ENCODE data around the gene GALM. TPM values are rescaled to one million over a fixed set of nuclear protein-coding genes. Genes with fewer than 3 reads are reported as not detected.
"Not testable (repeated sequence)": the region's sequence is repeated elsewhere in the genome, so short reads cannot be mapped to it uniquely, and the experiment has no call there.

Gene GALM
- polyA plus RNA-seq, 3 donors: 3.0 to 3.6 (median 3.1) TPM

DNA sequence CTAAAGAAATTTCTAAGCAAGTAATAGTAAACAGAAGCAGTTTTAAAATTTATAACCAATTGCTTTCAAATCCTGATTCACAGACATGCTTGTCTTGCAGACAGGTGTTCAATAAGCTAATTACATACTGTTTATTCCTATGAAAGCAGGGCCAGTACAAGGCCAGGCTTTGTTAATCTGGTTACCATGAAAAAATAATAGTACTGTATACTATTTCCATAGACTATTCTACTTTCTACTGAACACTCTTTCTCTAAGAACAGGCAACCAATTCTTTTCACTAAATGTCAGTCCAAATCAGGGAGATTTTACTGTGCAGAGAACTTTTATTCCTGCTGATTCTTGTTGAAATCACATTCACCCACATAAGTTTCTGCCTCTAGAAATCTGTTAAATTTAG lies 88.1 kb downstream of the GALM start:
- Histone ChIP-seq H3K9me3 (replicated peaks in 1 of 2; ENCODE audit: control insufficient read depth in 1 of 2, insufficient read depth in 1 of 2, low read length in 2 of 2) (no peaks in the 10 kb centered on the region), H3K9ac (ENCODE audit: insufficient read depth, low read length, poor library complexity, severe bottlenecking) (no peak overlapping the region), H4K20me1 (ENCODE audit: insufficient read depth, low read length) (peaks cover 21% of the 10 kb centered on the region), H3K27me3 (ENCODE audit: control insufficient read depth in 2 of 2, insufficient read depth in 2 of 2, low read length in 2 of 2) (no peaks in the 10 kb centered on the region), H3K79me2 (ENCODE audit: insufficient read depth, low read length) (peaks cover 21% of the 10 kb centered on the region), H2AFZ (ENCODE audit: insufficient read depth, low read depth, low read length, poor library complexity, severe bottlenecking) (peak overlapping the region; percentile 73), H3K27ac (ENCODE audit: low read depth in 1 of 2, low read length in 2 of 2) (peak overlapping the region in 1 of 2 donors; percentile 69), H3K4me3 (replicated peaks in 1 of 3; ENCODE audit: low read depth in 2 of 3, low read length in 3 of 3) (peak overlapping the region; percentile 35 to 74 (median 69)), H3K4me1 (ENCODE audit: control insufficient read depth in 1 of 2, insufficient read depth in 2 of 2, low read length in 2 of 2) (peaks cover 21 to 24% of the 10 kb centered on the region in 2 donors), H3K36me3 (replicated peaks in 1 of 2; ENCODE audit: control insufficient read depth in 1 of 2, insufficient read depth in 2 of 2, low read length in 2 of 2) (peaks cover 5 to 7% of the 10 kb centered on the region in 2 donors), H3K4me2 (replicated peaks; ENCODE audit: extremely low read depth, low read length, poor library complexity, severe bottlenecking) (peak overlapping the region; percentile 72)
- peaks cover 20% of the 10 kb centered on the region for H3K4me1 Mint-ChIP-seq
- DNase-seq: no peak
- TF ChIP-seq, protein P1, sequence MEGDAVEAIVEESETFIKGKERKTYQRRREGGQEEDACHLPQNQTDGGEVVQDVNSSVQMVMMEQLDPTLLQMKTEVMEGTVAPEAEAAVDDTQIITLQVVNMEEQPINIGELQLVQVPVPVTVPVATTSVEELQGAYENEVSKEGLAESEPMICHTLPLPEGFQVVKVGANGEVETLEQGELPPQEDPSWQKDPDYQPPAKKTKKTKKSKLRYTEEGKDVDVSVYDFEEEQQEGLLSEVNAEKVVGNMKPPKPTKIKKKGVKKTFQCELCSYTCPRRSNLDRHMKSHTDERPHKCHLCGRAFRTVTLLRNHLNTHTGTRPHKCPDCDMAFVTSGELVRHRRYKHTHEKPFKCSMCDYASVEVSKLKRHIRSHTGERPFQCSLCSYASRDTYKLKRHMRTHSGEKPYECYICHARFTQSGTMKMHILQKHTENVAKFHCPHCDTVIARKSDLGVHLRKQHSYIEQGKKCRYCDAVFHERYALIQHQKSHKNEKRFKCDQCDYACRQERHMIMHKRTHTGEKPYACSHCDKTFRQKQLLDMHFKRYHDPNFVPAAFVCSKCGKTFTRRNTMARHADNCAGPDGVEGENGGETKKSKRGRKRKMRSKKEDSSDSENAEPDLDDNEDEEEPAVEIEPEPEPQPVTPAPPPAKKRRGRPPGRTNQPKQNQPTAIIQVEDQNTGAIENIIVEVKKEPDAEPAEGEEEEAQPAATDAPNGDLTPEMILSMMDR (IDR thresholded peaks at IDR 0.05): no peak
- H3K27me3 Mint-ChIP-seq (ENCODE audit: low read depth in 3 of 3): peaks cover 0 to 3% (median 0%) of the 10 kb centered on the region in 3 donors
- intact Hi-C loops (cut with micrococcal nuclease): no loop called here
- H3K27ac Mint-ChIP-seq: peak overlapping the region in 2 of 7 donors; percentile 70 to 71
- H3K9me3 Mint-ChIP-seq: peaks cover 0 to 7% (median 0%) of the 10 kb centered on the region in 7 donors
- H3K36me3 Mint-ChIP-seq: peaks cover 8 to 11% of the 10 kb centered on the region in 2 donors
- no peak overlapping the region for H3K4me3 Mint-ChIP-seq

DNA sequence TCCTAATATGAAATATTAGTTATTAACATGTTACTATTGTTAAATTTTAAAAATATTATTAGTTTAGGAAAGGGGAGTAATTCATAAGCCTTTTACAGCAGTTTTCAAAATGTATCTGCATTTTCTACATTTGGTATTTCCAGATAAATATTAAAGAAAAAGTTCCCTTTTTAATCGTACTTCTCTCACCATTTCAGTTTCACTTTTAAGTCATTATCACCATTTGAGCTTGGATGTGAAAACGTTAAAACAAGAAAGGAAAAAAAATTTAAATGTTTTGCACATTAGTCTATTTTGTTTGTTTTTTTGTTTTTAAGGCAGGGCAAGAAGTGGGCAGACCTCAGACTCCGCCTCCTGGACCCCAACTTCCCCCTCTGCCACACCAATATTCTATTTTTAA lies 88.6 kb downstream of the GALM start:
- Mint-ChIP-seq H3K36me3 (peaks cover 4 to 6% of the 10 kb centered on the region in 2 donors), H3K4me1 (peaks cover 18% of the 10 kb centered on the region), H3K27ac (peak overlapping the region in 6 of 7 donors; percentile 31 to 87 (median 76)), H3K27me3 (ENCODE audit: low read depth in 3 of 3) (peaks cover 0 to 3% (median 1%) of the 10 kb centered on the region in 3 donors), H3K4me3 (peak overlapping the region; percentile 72 to 83), H3K9me3 (peaks cover 0 to 7% (median 0%) of the 10 kb centered on the region in 7 donors)
- Histone ChIP-seq H3K4me1 (ENCODE audit: control insufficient read depth in 1 of 2, insufficient read depth in 2 of 2, low read length in 2 of 2) (peaks cover 17 to 20% of the 10 kb centered on the region in 2 donors), H3K27me3 (ENCODE audit: control insufficient read depth in 2 of 2, insufficient read depth in 2 of 2, low read length in 2 of 2) (no peaks in the 10 kb centered on the region), H3K9ac (ENCODE audit: insufficient read depth, low read length, poor library complexity, severe bottlenecking) (peak overlapping the region; percentile 40), H3K27ac (ENCODE audit: low read depth in 1 of 2, low read length in 2 of 2) (peak overlapping the region in 1 of 2 donors; percentile 69), H2AFZ (ENCODE audit: insufficient read depth, low read depth, low read length, poor library complexity, severe bottlenecking) (peak overlapping the region; percentile 73), H4K20me1 (ENCODE audit: insufficient read depth, low read length) (peaks cover 16% of the 10 kb centered on the region), H3K4me2 (replicated peaks; ENCODE audit: extremely low read depth, low read length, poor library complexity, severe bottlenecking) (peak overlapping the region; percentile 72), H3K36me3 (replicated peaks in 1 of 2; ENCODE audit: control insufficient read depth in 1 of 2, insufficient read depth in 2 of 2, low read length in 2 of 2) (peaks cover 0 to 3% of the 10 kb centered on the region in 2 donors), H3K4me3 (replicated peaks in 1 of 3; ENCODE audit: low read depth in 2 of 3, low read length in 3 of 3) (peak overlapping the region; percentile 35 to 74 (median 69)), H3K9me3 (replicated peaks in 1 of 2; ENCODE audit: control insufficient read depth in 1 of 2, insufficient read depth in 1 of 2, low read length in 2 of 2) (no peaks in the 10 kb centered on the region), H3K79me2 (ENCODE audit: insufficient read depth, low read length) (peaks cover 16% of the 10 kb centered on the region)
- TF ChIP-seq, protein P1 (IDR thresholded peaks at IDR 0.05): no peak
- WGBS (ENCODE audit: insufficient coverage): no CpG with 5 or more reads among the region's 3 CpGs
- DNase-seq: peak in 1 of 3 donors; percentile 14
- intact Hi-C loops (cut with micrococcal nuclease): no loop called here

DNA sequence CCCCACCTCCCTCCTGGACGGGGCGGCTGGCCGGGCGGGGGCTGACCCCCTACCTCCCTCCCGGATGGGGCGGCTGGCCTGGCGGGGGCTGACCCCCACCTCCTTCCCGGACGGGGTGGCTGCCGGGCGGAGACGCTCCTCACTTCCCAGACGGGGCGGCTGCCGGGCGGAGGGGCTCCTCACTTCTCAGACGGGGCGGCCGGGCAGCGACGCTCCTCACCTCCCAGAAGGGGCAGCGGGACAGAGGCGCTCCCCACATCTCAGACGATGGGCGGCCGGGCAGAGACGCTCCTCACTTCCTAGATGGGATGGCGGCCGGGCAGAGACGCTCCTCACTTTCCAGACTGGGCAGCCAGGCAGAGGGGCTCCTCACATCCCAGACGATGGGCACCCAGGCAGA lies 90.0 kb downstream of the GALM start:
- H3K9me3 Mint-ChIP-seq; H3K27me3 ChIP-seq (ENCODE audit: control insufficient read depth in 2 of 2, insufficient read depth in 2 of 2, low read length in 2 of 2); intact Hi-C loops (cut with micrococcal nuclease); H3K4me2 ChIP-seq (replicated peaks; ENCODE audit: extremely low read depth, low read length, poor library complexity, severe bottlenecking); H3K79me2 ChIP-seq (ENCODE audit: insufficient read depth, low read length); H3K27ac ChIP-seq (ENCODE audit: low read depth in 1 of 2, low read length in 2 of 2); H2AFZ ChIP-seq (ENCODE audit: insufficient read depth, low read depth, low read length, poor library complexity, severe bottlenecking); H3K4me3 ChIP-seq (replicated peaks in 1 of 3; ENCODE audit: low read depth in 2 of 3, low read length in 3 of 3); H3K36me3 Mint-ChIP-seq; H3K36me3 ChIP-seq (replicated peaks in 1 of 2; ENCODE audit: control insufficient read depth in 1 of 2, insufficient read depth in 2 of 2, low read length in 2 of 2); H3K4me3 Mint-ChIP-seq; DNase-seq; H4K20me1 ChIP-seq (ENCODE audit: insufficient read depth, low read length); H3K9me3 ChIP-seq (replicated peaks in 1 of 2; ENCODE audit: control insufficient read depth in 1 of 2, insufficient read depth in 1 of 2, low read length in 2 of 2); H3K27me3 Mint-ChIP-seq (ENCODE audit: low read depth in 3 of 3); H3K9ac ChIP-seq (ENCODE audit: insufficient read depth, low read length, poor library complexity, severe bottlenecking); H3K27ac Mint-ChIP-seq: not testable (repeated sequence)
- peaks cover 8 to 13% of the 10 kb centered on the region in 2 donors for H3K4me1 ChIP-seq (ENCODE audit: control insufficient read depth in 1 of 2, insufficient read depth in 2 of 2, low read length in 2 of 2)
- WGBS (ENCODE audit: insufficient coverage): 100% methylated on average over 1 of the region's 31 CpGs
- H3K4me1 Mint-ChIP-seq: peaks cover 12% of the 10 kb centered on the region

Data from CD14-positive monocyte (primary cell).